ENCODE data around the gene OXSR1. TPM values are rescaled to one million over a fixed set of nuclear protein-coding genes. Genes with fewer than 3 reads are reported as not detected.

The OXSR1 gene
- total RNA-seq, 6 experiments from 2014 or later, result 12.0 to 20.3 (median 15.2) TPM

GRCh38 chr3:38205472-38205805, 40.1 kb downstream of the OXSR1 start:
- Histone ChIP-seq H3K36me3 (no peaks in the 10 kb centered on the region), H3K27ac (no peak overlapping the region), H3K4me3 (no peak overlapping the region), H3K9me3 (no peaks in the 10 kb centered on the region), H3K27me3 (no peaks in the 10 kb centered on the region), H3K4me1 (no peaks in the 10 kb centered on the region)
- DNase-seq (no peak), ATAC-seq (peak in 1 of 4 donors; percentile 28)
- WGBS (ENCODE audit: insufficient coverage, low coverage, low lambda C conversion rate, missing lambda C conversion rate), result 81% methylated on average over 2 of the region's 3 CpGs
- TF ChIP-seq POLR2A (IDR thresholded peaks at IDR 0.05), result no peak
- no peak for TF ChIP-seq CTCF (IDR thresholded peaks at IDR 0.05)
- intact Hi-C loops (cut with DNase I), result no loop called here

- TF ChIP-seq CTCF (IDR thresholded peaks at IDR 0.05), result no peak
- no peak for TF ChIP-seq POLR2A (IDR thresholded peaks at IDR 0.05)
- H3K36me3 ChIP-seq, result no peaks in the 10 kb centered on the region
- 64% methylated on average over 1 of the region's 4 CpGs for WGBS (ENCODE audit: insufficient coverage, low coverage, low lambda C conversion rate, missing lambda C conversion rate)
- peaks cover 0 to 3% (median 0%) of the 10 kb centered on the region in 4 donors for H3K4me1 ChIP-seq
- DNase-seq (no peak), ATAC-seq (no peak)
- H3K4me3 ChIP-seq, result no peak overlapping the region
- no peak overlapping the region for H3K27ac ChIP-seq
- no peaks in the 10 kb centered on the region for H3K27me3 ChIP-seq
- no peaks in the 10 kb centered on the region for H3K9me3 ChIP-seq
- intact Hi-C loops (cut with DNase I), result no loop called here
These were observed 42.1 kb downstream of the OXSR1 start for GRCh38 chr3:38207254-38208003.

GRCh38 chr3:38210141-38210757, 44.9 kb downstream of the OXSR1 start:
- TF ChIP-seq CTCF (IDR thresholded peaks at IDR 0.05), result no peak
- TF ChIP-seq POLR2A (IDR thresholded peaks at IDR 0.05), result no peak
- H3K9me3 ChIP-seq, result no peaks in the 10 kb centered on the region
- no peak overlapping the region for H3K27ac ChIP-seq
- ATAC-seq, result no peak
- DNase-seq, result no peak
- no peak overlapping the region for H3K4me3 ChIP-seq
- intact Hi-C loops (cut with DNase I), result no loop called here
- peaks cover 0 to 6% (median 0%) of the 10 kb centered on the region in 4 donors for H3K4me1 ChIP-seq
- H3K36me3 ChIP-seq, result no peaks in the 10 kb centered on the region
- H3K27me3 ChIP-seq, result no peaks in the 10 kb centered on the region
- 91% methylated on average over 2 of the region's 2 CpGs for WGBS (ENCODE audit: insufficient coverage, low coverage, low lambda C conversion rate, missing lambda C conversion rate)

- Histone ChIP-seq H3K4me1 (peaks cover 0 to 6% (median 0%) of the 10 kb centered on the region in 4 donors), H3K9me3 (no peaks in the 10 kb centered on the region), H3K4me3 (no peak overlapping the region), H3K36me3 (no peaks in the 10 kb centered on the region), H3K27me3 (no peaks in the 10 kb centered on the region), H3K27ac (no peak overlapping the region)
- TF ChIP-seq CTCF (IDR thresholded peaks at IDR 0.05) (no peak), POLR2A (IDR thresholded peaks at IDR 0.05) (no peak)
- whole genome bisulfite sequencing (ENCODE audit: insufficient coverage, low coverage, low lambda C conversion rate, missing lambda C conversion rate), result 78% methylated on average over 1 of the region's 1 CpG
- DNase-seq (no peak), ATAC-seq (no peak)
- intact Hi-C loops (cut with DNase I), result no loop called here
These were observed 46.8 kb downstream of the OXSR1 start for GRCh38 chr3:38212141-38212540.
